HG03196 (cell line): ENCODE data around the gene ANKH.

Experiments used
- ATAC-seq: cut with Tn5 transposase; IDR thresholded peaks from one replicate; pipeline ENCODE4 v1.9.1; 2021; ENCODE audit not compliant: unreplicated experiment

ANKH gene

DNA sequence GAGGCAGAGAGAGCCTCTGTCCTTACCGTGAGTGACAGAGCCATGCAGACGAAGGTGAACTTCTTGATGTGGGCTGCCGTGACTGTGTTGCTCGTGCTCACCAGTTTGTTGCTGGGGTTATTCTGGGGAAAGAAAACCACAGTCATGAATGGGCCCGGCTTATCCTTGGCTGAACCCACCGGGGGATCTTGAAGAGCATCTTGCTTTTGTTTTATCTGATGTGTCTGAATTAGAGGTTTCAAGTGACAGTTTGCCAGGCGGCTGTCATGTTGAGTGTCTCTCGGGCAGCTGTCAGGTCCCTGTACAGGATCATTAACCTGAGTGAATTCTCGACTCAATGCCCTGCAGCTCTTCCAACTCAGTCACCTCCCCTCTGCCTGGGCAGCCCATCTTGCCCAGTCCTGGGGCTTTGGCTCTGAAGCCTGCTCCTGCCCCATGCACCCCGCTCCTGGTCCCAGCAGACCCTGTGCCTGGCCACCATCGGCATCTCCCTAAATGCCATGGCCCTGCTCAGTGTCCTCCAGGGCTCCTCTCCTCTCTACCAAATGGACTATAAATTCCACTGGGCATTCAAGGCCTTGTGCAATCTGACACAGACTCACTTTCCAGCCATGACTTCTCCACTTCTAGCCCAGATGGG, 129.7 kb downstream of the ANKH start:
- ATAC-seq: no peak

GRCh38 chr5:14741131-14741530, 130.4 kb downstream of the ANKH start:
- no peak for ATAC-seq

- ATAC-seq: no peak
Measured at GRCh38 chr5:14739981-14740380, 131.6 kb downstream of the ANKH start.

DNA sequence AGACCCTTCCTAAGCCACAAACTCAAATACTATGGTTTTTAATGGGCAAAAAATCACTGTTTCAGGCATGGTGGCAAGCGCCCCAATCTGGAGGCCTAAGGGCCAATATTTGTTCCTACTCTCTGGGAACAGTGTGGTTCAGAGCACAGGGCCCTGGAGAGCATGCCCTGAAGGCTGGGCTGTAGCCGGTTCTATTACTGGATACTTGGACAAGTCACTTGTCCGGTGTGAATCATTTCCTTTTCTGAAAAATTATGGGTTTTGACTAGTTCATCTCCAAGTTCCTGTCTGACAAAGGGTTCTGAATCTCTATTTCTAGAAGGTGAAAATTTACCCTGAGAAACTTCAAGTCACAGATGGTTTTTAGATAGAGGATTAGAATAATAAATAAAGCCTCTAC, 132.0 kb downstream of the ANKH start:
- ATAC-seq: no peak

GRCh38 chr5:14738050-14738449, 133.5 kb downstream of the ANKH start:
- ATAC-seq: no peak

DNA sequence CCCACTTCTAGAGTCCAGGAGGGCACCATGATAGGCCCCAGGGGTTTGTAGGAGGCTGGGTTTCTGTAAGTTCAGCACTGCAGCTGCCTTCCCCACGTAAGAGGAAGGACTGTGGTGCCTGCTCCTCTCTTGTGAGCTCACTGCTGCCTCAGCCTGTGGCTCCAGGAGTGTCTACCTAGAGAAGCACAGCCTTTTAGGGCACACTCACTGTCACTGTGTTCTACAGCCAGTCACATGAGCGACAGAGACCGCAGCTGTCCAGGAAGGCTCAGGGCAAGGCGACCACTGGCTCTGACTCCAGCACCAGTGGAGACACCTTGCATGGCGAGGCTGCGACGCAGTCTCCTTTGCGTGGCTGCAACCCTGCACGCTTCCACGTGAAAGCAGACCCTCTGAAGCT, 134.3 kb downstream of the ANKH start:
- ATAC-seq: no peak

DNA sequence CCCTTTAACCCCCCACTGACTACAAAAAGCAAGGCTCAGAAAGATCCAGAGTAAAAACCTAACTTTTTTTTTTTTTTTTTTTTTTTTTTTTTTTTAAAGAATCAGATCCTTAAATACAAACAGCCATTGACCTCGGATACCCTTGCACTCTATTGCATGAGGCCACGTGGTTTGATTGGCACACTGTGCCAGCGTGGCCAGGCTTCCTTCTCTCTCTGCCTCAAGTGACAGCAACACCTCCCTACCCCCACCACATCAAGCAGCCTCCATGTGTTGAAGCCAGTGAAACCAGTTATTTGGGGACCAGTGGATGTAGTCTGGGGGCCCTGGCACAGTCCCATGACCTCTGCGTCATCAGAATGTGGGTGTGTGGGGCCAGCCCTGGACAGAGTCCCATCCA, 135.6 kb downstream of the ANKH start:
- ATAC-seq: no peak

- ATAC-seq: no peak
Measured at GRCh38 chr5:14734396-14734795, 137.2 kb downstream of the ANKH start.

DNA sequence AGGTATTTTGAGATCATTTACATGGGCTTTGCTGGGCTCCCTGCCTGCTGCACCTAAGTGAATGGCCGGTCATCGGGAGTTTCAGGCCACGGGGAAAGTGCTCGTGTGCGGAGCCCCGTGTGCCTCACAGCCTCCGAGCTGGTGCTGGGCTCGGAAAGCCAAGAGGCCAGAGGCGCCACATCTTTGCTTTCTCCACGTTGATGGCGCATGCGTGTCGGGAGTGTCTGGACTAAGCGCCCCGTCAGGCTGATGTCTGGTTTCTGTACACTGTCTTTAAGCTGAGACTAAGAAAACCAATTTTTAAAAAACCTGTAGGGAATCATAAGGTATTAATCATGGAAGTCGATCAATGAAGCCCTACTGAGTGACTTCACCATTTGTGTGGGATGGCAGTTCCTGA, 137.9 kb downstream of the ANKH start:
- ATAC-seq: no peak

DNA sequence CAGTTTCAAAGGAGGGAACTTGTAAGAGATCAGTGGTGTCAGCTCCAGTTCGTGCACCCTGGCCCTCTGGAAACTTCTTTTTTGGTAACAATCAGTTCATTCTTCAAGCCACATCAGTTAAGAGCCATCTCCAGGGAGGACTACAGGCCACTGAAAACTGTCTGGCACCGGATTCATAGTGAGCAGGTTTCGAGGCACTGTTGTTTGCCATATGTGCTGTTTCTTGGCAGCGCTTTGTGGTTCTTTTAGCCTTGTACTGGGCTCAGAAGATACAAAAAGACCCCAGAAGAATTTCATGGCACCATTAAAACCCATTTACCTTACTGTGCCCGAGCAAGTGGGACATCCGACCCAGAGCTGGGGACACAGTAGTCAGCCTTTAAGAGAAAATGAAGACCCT, 138.6 kb downstream of the ANKH start:
- ATAC-seq: no peak

- no peak for ATAC-seq
Measured at GRCh38 chr5:14730881-14731280, 140.7 kb downstream of the ANKH start.

GRCh38 chr5:14730466-14730865, 141.1 kb downstream of the ANKH start:
- no peak for ATAC-seq

DNA sequence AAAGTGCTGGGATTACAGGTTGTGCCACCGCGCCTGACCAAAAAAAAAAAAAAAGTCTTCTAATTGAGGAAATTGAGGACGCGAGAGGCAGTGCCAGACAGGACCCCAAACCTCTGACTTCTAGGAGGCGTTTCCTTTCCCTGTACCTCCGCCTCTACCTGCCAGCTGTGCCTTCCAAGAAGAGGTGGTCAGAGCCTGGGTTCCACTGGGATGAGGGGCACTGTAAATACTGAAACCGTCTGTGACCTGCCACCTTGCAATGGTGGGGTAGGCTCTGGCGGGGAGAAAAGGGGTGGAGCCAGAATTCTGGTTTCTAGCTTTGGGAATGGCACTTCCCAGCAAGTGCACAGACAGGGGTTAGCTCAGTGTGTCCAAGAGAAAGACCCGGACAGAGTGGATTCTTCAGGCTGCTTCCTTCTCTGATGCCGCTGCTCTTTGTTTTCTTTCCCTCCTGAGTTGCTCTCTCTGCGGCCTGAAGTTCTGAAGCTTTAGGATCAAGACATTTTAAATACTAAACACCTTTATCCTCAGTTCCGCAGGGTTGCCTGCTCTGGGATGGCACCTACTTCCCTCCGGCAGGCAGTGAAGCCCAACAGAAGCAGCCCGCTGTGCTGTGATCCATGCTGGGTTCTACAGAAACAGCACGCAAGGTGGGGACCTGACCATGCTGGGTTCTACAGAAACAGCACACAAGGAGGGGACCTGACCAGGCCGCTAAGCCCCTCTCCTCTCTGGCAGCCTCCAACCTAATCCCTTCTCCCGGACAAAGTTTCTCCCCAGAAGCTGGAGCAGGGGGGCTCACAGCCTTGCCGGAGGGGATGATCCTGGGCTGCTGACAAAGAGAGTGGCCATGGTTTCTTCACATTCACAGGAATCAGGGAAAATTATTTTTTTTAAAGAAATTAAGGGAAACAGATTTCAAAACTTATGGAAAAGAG, 141.9 kb downstream of the ANKH start:
- ATAC-seq: no peak

DNA sequence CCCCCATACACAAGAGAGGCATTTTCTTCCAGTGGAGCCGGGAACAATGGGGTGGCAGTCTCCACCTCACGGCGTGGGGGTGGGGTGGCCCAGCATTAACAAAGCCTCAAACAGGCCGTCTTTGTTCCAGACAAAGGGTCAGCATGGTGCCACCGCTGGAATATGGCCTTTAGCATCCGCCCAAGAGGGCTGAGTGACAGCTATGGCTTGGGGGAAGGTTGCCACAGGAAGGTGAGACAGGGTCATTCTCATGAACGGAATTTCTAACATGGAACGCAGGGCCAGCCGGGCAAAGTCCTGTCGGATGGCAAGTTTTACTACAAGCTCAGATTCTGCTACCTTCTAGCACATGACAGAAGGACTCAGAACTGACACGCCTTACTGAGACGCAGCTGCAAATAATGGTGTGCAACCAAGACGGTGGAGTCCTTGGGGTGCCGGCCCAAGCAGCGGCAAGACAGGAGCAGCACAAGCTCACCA, 143.1 kb downstream of the ANKH start:
- no peak for ATAC-seq

DNA sequence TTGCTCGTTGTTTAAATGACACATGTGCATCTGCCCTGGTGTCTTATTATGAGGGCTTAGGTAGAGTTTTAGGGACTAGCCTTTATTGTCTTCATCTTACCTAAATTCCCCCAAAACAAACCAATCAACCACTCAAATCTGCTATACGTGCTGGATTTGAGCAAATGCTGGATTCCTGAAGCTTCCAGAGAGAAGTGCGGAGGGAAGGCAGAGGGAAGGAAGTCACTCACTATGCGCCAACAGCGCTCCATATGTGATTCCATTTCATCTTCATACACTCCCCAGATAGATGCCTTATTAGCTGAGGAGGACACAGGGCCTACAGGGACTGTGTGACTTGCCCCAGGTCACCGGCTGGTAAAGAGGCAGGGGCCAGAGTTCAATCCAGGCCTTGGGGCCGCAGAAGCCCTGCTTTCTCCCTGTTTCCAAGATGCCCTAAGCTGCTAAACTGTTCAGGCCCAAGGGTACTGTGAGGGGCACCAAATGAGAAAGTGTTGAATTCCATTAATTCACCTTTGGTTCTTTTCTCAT, 143.6 kb downstream of the ANKH start:
- ATAC-seq: no peak

DNA sequence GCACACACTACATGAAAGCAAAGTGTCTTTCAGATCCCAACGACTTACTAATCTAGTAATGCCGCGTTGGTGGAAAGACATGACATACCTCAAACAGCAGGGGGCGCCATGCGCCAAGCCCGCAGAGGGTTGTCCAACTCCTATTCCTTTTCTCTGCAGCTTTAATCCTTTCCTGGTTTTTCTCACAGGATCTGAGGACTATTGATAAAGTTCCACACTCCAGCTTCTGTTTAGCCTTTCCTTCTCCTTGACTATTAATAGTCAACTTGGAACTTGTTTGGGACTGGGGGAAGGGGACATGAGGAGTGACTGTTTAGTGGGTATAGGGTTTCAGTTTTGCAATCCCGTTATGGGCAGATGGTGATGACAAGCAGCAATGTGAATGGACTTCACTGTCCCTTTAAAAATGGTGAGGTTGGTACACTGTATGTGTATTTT, 144.1 kb downstream of the ANKH start:
- peak; percentile 53 for ATAC-seq

DNA sequence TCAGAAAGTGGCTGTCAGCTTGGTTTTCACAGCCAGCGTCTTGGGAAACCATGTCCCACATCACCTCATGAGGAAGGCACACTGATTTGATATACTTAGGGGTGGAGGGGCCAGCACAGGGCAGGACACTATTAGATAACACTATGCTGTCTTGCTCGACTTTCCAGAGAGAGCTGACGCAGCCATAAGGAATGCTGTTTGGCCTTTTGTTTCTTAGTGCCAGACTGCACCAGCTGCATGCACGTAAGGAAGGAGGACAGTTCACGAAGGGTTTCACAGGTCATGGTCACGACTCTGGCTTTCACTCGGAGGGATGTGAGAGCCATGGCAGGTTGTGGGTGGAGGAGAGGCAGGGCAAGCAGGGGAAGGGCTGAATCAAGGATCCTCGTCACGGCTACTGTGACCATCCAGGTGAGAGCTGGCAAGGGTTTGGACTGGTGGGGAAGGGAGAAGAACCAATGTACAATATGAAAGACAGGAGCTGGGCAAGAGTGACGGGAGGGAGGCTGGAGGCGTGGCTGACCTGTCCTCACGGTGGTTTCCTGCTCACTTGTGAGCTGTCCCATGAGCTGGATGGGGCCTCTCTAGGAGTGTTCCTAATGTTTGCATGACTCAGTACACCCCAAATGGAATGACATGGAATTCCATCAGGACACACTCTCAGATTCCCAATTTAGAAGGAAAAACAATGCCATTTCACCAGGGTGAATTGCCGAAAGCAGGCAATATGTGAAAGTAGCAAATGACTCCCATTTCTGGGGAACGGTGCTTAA, 145.3 kb downstream of the ANKH start:
- no peak for ATAC-seq

GRCh38 chr5:14724633-14725032, 146.9 kb downstream of the ANKH start:
- no peak for ATAC-seq

- no peak for ATAC-seq
Measured at GRCh38 chr5:14723701-14724132, 147.9 kb downstream of the ANKH start.

- ATAC-seq: no peak
Measured at GRCh38 chr5:14722923-14723322, 148.7 kb downstream of the ANKH start.

DNA sequence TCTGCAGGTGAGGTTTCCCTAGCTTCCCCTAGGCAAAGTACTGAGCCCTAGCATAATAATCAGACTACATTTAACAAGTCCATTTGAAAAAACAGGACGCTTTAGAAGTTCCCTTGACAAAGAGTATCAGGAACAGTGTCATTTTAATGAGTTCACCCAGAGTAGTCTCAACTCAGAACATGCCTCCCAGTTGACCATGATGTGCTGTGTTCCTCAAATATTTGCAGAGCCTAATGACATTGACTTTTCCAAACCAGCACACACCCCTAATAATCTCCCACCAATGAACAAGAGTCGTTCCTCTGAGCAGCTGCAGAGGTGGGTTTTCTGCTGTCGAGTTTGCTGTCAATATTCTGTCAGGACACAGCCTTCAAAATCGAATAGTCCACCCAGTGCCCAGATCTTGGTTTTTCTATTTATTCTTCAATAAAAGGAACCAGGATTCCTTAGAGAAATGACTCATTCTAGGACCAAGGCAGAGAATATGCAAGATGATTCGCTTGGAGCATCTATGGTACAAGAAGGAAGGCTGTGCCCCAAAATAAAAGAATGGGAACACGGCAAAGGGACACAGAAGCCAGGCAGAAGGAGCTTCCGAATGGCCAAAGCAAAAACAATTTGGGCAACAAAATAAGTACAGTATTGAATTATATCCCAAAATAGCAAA, 149.5 kb downstream of the ANKH start:
- no peak for ATAC-seq
